ENCODE measurements around the gene CLTCL1. TPM values are rescaled to one million over a fixed set of nuclear protein-coding genes. Genes with fewer than 3 reads are reported as not detected.

The CLTCL1 gene
- total and polyA plus RNA-seq, 2 donors (not counting 1 experiment from before 2014, with no cell fraction given), result 1.0 to 5.5 TPM

DNA sequence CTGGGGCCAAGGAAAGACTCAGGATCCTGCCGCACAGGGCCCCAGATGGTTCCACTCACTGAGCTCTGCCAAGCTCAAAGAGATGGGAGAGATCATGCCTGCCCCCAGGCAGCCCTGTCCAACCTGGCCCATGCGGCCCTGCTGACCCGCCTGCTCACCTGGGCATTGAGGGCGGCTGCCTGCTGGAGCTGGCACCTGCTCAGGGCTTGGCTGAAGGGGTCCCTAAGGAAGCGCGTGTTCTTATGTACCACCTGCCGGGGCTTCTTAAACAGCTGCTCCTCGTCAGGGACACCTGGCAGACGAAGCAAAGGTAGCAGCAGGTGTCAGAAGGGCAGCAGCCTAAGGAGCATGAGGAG is 152.5 kb downstream of the CLTCL1 start:
- intact Hi-C loops (cut with micrococcal nuclease), result no loop called here
- ChIA-PET POLR2A (no interaction called here), CTCF (interaction anchor here (0.6 kb wide), 1 partner anchor 563 kb away, joined by 3 read pairs; no protein-coding TSS in a partner anchor)
- Mint-ChIP-seq H3K4me1 (peaks cover 6% of the 10 kb centered on the region), H3K4me3 (no peak overlapping the region), H3K9me3 (ENCODE audit: insufficient read depth) (no peaks in the 10 kb centered on the region), H3K27me3 (no peaks in the 10 kb centered on the region), H3K27ac (no peak overlapping the region)
- H3K4me1 ChIP-seq (ENCODE audit: control insufficient read depth in 2 of 2, insufficient read depth in 2 of 2, low read length in 2 of 2), result peaks cover 4 to 9% of the 10 kb centered on the region in 2 donors
- H4K20me1 ChIP-seq (ENCODE audit: control insufficient read depth, insufficient read depth, low read length, poor library complexity, severe bottlenecking), result peaks cover 14% of the 10 kb centered on the region
- no peak overlapping the region for H3K4me2 ChIP-seq (replicated peaks; ENCODE audit: low read depth, low read length, poor library complexity, severe bottlenecking)
- no peak overlapping the region for H3K4me3 ChIP-seq (ENCODE audit: control extremely low read depth in 1 of 5, extremely low read depth in 1 of 5, insufficient read depth in 1 of 5, low read depth in 2 of 5, low read length in 4 of 5)
- no peak overlapping the region for H2AFZ ChIP-seq (ENCODE audit: insufficient read depth, low read depth, low read length, poor library complexity, severe bottlenecking)
- no peaks in the 10 kb centered on the region for H3K9me3 ChIP-seq (ENCODE audit: control extremely low read depth in 1 of 3, control insufficient read depth in 2 of 3, insufficient read depth in 1 of 3, low read length in 2 of 3)
- H3K27me3 ChIP-seq (replicated peaks in 1 of 4; ENCODE audit: control extremely low read depth in 1 of 4, control insufficient read depth in 3 of 4, insufficient read depth in 4 of 4, low read length in 3 of 4), result no peaks in the 10 kb centered on the region
- peaks cover 21% of the 10 kb centered on the region for H3K79me2 ChIP-seq (ENCODE audit: control insufficient read depth, insufficient read depth, low read length)
- 97% methylated on average over 9 of the region's 9 CpGs for WGBS (ENCODE audit: insufficient coverage)
- no peak for DNase-seq
- H3K9ac ChIP-seq (ENCODE audit: low read length), result no peak overlapping the region
- H3K36me3 ChIP-seq (replicated peaks in 1 of 2; ENCODE audit: control extremely low read depth in 1 of 2, control insufficient read depth in 1 of 2, extremely low read depth in 1 of 2, insufficient read depth in 2 of 2, low read length in 1 of 2), result peaks cover 2 to 62% of the 10 kb centered on the region in 2 experiments
- ATAC-seq (ENCODE audit: low read depth), result no peak
- no peak overlapping the region for H3K27ac ChIP-seq (ENCODE audit: low read length in 2 of 2)
- TF ChIP-seq EZH2 (IDR thresholded peaks at IDR 0.05; ENCODE audit: borderline replicate concordance, insufficient read depth, low read depth, low read length, poor library complexity, severe bottlenecking), result no peak
- TF ChIP-seq, protein P1, sequence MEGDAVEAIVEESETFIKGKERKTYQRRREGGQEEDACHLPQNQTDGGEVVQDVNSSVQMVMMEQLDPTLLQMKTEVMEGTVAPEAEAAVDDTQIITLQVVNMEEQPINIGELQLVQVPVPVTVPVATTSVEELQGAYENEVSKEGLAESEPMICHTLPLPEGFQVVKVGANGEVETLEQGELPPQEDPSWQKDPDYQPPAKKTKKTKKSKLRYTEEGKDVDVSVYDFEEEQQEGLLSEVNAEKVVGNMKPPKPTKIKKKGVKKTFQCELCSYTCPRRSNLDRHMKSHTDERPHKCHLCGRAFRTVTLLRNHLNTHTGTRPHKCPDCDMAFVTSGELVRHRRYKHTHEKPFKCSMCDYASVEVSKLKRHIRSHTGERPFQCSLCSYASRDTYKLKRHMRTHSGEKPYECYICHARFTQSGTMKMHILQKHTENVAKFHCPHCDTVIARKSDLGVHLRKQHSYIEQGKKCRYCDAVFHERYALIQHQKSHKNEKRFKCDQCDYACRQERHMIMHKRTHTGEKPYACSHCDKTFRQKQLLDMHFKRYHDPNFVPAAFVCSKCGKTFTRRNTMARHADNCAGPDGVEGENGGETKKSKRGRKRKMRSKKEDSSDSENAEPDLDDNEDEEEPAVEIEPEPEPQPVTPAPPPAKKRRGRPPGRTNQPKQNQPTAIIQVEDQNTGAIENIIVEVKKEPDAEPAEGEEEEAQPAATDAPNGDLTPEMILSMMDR (IDR thresholded peaks at IDR 0.05), result no peak

GRCh38 chr22:19138217-19139000 is 153.1 kb downstream of the CLTCL1 start:
- no peak for TF ChIP-seq EZH2 (IDR thresholded peaks at IDR 0.05; ENCODE audit: borderline replicate concordance, insufficient read depth, low read depth, low read length, poor library complexity, severe bottlenecking)
- TF ChIP-seq, protein P1 (IDR thresholded peaks at IDR 0.05), result no peak
- H3K9me3 Mint-ChIP-seq (ENCODE audit: insufficient read depth), result no peaks in the 10 kb centered on the region
- H3K27ac Mint-ChIP-seq, result no peak overlapping the region
- ATAC-seq (ENCODE audit: low read depth) (no peak), DNase-seq (no peak)
- H3K4me3 Mint-ChIP-seq, result no peak overlapping the region
- H3K4me1 Mint-ChIP-seq, result peaks cover 2% of the 10 kb centered on the region
- Histone ChIP-seq H3K79me2 (ENCODE audit: control insufficient read depth, insufficient read depth, low read length) (peaks cover 15% of the 10 kb centered on the region), H3K36me3 (replicated peaks in 1 of 2; ENCODE audit: control extremely low read depth in 1 of 2, control insufficient read depth in 1 of 2, extremely low read depth in 1 of 2, insufficient read depth in 2 of 2, low read length in 1 of 2) (peaks cover 2 to 68% of the 10 kb centered on the region in 2 experiments), H3K27me3 (replicated peaks in 1 of 4; ENCODE audit: control extremely low read depth in 1 of 4, control insufficient read depth in 3 of 4, insufficient read depth in 4 of 4, low read length in 3 of 4) (no peaks in the 10 kb centered on the region), H4K20me1 (ENCODE audit: control insufficient read depth, insufficient read depth, low read length, poor library complexity, severe bottlenecking) (peaks cover 11% of the 10 kb centered on the region), H2AFZ (ENCODE audit: insufficient read depth, low read depth, low read length, poor library complexity, severe bottlenecking) (no peak overlapping the region), H3K9me3 (ENCODE audit: control extremely low read depth in 1 of 3, control insufficient read depth in 2 of 3, insufficient read depth in 1 of 3, low read length in 2 of 3) (no peaks in the 10 kb centered on the region), H3K4me3 (ENCODE audit: control extremely low read depth in 1 of 5, extremely low read depth in 1 of 5, insufficient read depth in 1 of 5, low read depth in 2 of 5, low read length in 4 of 5) (no peak overlapping the region), H3K4me1 (ENCODE audit: control insufficient read depth in 2 of 2, insufficient read depth in 2 of 2, low read length in 2 of 2) (peaks cover 0 to 4% of the 10 kb centered on the region in 2 donors), H3K27ac (ENCODE audit: low read length in 2 of 2) (no peak overlapping the region), H3K4me2 (replicated peaks; ENCODE audit: low read depth, low read length, poor library complexity, severe bottlenecking) (no peak overlapping the region), H3K9ac (ENCODE audit: low read length) (no peak overlapping the region)
- POLR2A ChIA-PET, result no interaction called here
- no peaks in the 10 kb centered on the region for H3K27me3 Mint-ChIP-seq
- CTCF ChIA-PET, result interaction anchor here (0.6 kb wide), 1 partner anchor 563 kb away, joined by 3 read pairs; no protein-coding TSS in a partner anchor
- WGBS (ENCODE audit: insufficient coverage), result 98% methylated on average over 9 of the region's 15 CpGs
- intact Hi-C loops (cut with micrococcal nuclease), result no loop called here

Measured in B cell (primary cell).